ENCODE data around the gene CCNQ.

DNA sequence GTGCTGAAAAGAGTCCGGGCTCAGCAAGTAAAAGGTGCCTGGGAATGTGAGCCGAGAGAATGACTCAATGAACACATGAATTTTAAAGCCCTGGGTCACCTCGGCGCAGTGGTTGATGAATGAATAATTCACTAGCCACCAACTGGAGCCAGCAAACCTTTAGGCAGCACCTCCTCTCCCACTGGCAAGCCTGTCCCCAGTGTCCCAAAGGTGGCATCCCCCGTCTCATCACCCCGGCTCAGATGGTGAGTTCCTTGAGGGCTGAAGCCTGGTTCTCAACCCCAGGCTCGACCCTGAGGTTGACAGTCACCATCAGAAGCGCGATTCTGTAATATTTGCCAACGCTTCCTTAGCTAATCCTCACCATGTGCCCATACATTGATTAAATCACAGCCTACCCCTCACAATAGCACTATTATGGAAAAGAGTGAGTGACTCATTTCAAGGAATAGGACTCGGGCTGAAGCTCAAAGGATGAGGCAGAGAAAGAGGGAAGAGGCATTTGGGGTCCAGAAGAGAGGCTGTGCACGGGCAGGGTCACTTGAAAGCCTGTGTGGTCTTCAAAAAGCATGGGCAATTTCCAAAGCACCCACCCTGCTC, 2.7 kb upstream of the CCNQ start:
- TF ChIP-seq POLR2AphosphoS5 (IDR thresholded peaks at IDR 0.05; ENCODE audit: insufficient read depth, low read depth, low read length) (no peak), MYC (IDR thresholded peaks at IDR 0.05; ENCODE audit: low read depth, low read length) (no peak), EZH2 (IDR thresholded peaks at IDR 0.05; ENCODE audit: borderline replicate concordance, low read depth, low read length, severe bottlenecking) (no peak), POLR2A (IDR thresholded peaks at IDR 0.05; ENCODE audit: low read depth, low read length) (no peak)
- TF ChIP-seq, protein P1, sequence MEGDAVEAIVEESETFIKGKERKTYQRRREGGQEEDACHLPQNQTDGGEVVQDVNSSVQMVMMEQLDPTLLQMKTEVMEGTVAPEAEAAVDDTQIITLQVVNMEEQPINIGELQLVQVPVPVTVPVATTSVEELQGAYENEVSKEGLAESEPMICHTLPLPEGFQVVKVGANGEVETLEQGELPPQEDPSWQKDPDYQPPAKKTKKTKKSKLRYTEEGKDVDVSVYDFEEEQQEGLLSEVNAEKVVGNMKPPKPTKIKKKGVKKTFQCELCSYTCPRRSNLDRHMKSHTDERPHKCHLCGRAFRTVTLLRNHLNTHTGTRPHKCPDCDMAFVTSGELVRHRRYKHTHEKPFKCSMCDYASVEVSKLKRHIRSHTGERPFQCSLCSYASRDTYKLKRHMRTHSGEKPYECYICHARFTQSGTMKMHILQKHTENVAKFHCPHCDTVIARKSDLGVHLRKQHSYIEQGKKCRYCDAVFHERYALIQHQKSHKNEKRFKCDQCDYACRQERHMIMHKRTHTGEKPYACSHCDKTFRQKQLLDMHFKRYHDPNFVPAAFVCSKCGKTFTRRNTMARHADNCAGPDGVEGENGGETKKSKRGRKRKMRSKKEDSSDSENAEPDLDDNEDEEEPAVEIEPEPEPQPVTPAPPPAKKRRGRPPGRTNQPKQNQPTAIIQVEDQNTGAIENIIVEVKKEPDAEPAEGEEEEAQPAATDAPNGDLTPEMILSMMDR (IDR thresholded peaks at IDR 0.05; ENCODE audit: extremely low read depth in 1 of 2, insufficient read depth in 1 of 2, low read depth in 1 of 2, low read length in 2 of 2): no peak
